ENCODE results near the gene KRT40. TPM values are rescaled to one million over a fixed set of nuclear protein-coding genes. Genes with fewer than 3 reads are reported as not detected.

Gene KRT40
- total and polyA plus RNA-seq, 10 of the 15 experiments (the other 5 are each of a cell fraction or from before 2014, with no cell fraction given): not detected

DNA sequence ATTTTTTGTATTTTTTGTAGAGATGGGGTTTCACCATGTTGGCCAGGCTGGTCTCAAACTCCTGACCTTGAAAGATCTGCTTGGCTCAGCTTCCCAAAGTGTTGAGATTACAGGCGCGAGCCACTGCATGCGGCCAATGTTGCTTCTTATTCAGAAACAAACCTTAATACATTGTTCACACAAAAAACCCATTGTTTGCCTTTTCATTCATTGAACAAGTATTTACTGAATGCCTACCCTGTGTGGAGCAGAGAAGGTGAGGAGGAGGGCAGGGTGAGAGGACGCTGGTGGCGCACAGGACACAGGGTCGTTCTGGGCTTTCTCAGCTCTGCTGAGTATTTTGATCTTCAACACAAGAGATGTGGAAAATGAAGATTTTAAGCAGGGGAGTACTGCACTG lies 38.7 kb downstream of the KRT40 start (continued):
- no peak for TF ChIP-seq EP300 (IDR thresholded peaks at IDR 0.05; ENCODE audit: borderline replicate concordance in 1 of 2, control insufficient read depth in 1 of 2, low read depth in 2 of 2, low read length in 2 of 2)
- TF ChIP-seq RUNX3 (IDR thresholded peaks at IDR 0.05; ENCODE audit: low read length): no peak
- TF ChIP-seq NRF1 (conservative IDR thresholded peaks at IDR 0.05; ENCODE audit: low read depth, low read length): no peak
- no peak for TF ChIP-seq ZNF24 (IDR thresholded peaks at IDR 0.05)
- TF ChIP-seq ZNF207 (IDR thresholded peaks at IDR 0.05; ENCODE audit: borderline replicate concordance): no peak
- TF ChIP-seq, protein P1, sequence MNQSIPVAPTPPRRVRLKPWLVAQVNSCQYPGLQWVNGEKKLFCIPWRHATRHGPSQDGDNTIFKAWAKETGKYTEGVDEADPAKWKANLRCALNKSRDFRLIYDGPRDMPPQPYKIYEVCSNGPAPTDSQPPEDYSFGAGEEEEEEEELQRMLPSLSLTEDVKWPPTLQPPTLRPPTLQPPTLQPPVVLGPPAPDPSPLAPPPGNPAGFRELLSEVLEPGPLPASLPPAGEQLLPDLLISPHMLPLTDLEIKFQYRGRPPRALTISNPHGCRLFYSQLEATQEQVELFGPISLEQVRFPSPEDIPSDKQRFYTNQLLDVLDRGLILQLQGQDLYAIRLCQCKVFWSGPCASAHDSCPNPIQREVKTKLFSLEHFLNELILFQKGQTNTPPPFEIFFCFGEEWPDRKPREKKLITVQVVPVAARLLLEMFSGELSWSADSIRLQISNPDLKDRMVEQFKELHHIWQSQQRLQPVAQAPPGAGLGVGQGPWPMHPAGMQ (IDR thresholded peaks at IDR 0.05; ENCODE audit: borderline replicate concordance): no peak
- TF ChIP-seq SUZ12 (IDR thresholded peaks at IDR 0.05; ENCODE audit: unreplicated experiment): no peak

DNA sequence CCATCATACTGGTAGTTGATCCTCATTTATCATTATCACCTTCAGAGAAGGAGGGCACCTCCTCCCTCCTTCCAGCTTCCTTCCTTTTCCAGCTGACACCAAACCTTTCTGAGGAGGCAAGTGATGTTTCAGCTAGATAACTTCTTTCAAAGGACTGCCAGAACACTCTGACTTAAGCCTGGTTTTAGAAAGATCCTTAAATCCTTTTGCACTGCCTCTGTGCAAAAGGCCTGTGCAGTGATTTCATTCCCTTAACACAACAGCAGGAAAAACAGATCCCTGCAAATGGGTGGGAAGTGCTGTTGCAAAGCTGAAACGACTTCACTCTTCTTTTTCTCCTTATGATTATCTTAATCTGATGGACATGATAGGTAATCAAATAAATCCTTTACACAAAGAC lies 39.6 kb downstream of the KRT40 start:
- Histone ChIP-seq H3K9ac (ENCODE audit: control insufficient read depth, insufficient read depth, low read length) (no peak overlapping the region), H3K27ac (ENCODE audit: control insufficient read depth, insufficient read depth) (no peak overlapping the region), H3K4me2 (ENCODE audit: control insufficient read depth, insufficient read depth) (no peak overlapping the region), H3K27me3 (replicated peaks in 1 of 2; ENCODE audit: control insufficient read depth in 2 of 2, insufficient read depth in 2 of 2, low read length in 1 of 2) (no peaks in the 10 kb centered on the region), H3K4me3 (no peak overlapping the region), H3K36me3 (ENCODE audit: control insufficient read depth in 2 of 2, insufficient read depth in 2 of 2, low read length in 1 of 2) (no peaks in the 10 kb centered on the region), H2AFZ (ENCODE audit: control insufficient read depth, low read depth, low read length) (no peak overlapping the region), H3K9me3 (replicated peaks; ENCODE audit: control insufficient read depth, insufficient read depth, low read length) (no peaks in the 10 kb centered on the region), H3K4me1 (ENCODE audit: control insufficient read depth, insufficient read depth, low read length) (no peaks in the 10 kb centered on the region), H3K79me2 (ENCODE audit: control insufficient read depth, insufficient read depth, low read length) (no peaks in the 10 kb centered on the region), H4K20me1 (ENCODE audit: control insufficient read depth, insufficient read depth) (no peaks in the 10 kb centered on the region)
- 0% methylated on average over 1 of the region's 1 CpG for WGBS (ENCODE audit: insufficient coverage, insufficient replicate concordance, low lambda C conversion rate, missing lambda C conversion rate)
- CTCF ChIA-PET: no interaction called here
- DNase-seq (ENCODE audit: low read depth, low spot score) (no peak), FAIRE-seq (no peak), ATAC-seq (no peak)
- RAD21 ChIA-PET (ENCODE audit: unreplicated experiment): no interaction called here
- no peak for TF ChIP-seq CHD4 (IDR thresholded peaks at IDR 0.05)
- TF ChIP-seq DPF2 (IDR thresholded peaks at IDR 0.05): no peak
- TF ChIP-seq NR2C2 (IDR thresholded peaks at IDR 0.05; ENCODE audit: borderline replicate concordance, control insufficient read depth, insufficient read length, low read depth): no peak
- no peak for TF ChIP-seq KLF5 (IDR thresholded peaks at IDR 0.05; ENCODE audit: partially characterized antibody)
- no peak for TF ChIP-seq POLR2A (IDR thresholded peaks at IDR 0.05; ENCODE audit: low read depth, low read length)
- SMC1A ChIA-PET (ENCODE audit: uncharacterized antibody, unreplicated experiment): no interaction called here
- POLR2A ChIA-PET: no interaction called here
- in situ Hi-C loops (cut with MboI): no loop called here
- BruUV-seq (replicated peaks): no TSS peak
- intact Hi-C loops (cut with micrococcal nuclease; ENCODE audit: unreplicated experiment): no loop called here
